Ramos (cell line): ENCODE results near the gene RSF1.
"Not testable (repeated sequence)": the region's sequence is repeated elsewhere in the genome, so short reads cannot be mapped to it uniquely, and the experiment has no call there.

Experiments used
- in situ Hi-C: fragments of 300-500 bp; cut with MboI; formaldehyde crosslinking; loops from one replicate; pipeline ENCODE4 v1.14.3; 2022; ENCODE audit warnings: low sequenced_read_pairs; ENCODE audit not compliant: unreplicated experiment

RSF1 gene, protein sequence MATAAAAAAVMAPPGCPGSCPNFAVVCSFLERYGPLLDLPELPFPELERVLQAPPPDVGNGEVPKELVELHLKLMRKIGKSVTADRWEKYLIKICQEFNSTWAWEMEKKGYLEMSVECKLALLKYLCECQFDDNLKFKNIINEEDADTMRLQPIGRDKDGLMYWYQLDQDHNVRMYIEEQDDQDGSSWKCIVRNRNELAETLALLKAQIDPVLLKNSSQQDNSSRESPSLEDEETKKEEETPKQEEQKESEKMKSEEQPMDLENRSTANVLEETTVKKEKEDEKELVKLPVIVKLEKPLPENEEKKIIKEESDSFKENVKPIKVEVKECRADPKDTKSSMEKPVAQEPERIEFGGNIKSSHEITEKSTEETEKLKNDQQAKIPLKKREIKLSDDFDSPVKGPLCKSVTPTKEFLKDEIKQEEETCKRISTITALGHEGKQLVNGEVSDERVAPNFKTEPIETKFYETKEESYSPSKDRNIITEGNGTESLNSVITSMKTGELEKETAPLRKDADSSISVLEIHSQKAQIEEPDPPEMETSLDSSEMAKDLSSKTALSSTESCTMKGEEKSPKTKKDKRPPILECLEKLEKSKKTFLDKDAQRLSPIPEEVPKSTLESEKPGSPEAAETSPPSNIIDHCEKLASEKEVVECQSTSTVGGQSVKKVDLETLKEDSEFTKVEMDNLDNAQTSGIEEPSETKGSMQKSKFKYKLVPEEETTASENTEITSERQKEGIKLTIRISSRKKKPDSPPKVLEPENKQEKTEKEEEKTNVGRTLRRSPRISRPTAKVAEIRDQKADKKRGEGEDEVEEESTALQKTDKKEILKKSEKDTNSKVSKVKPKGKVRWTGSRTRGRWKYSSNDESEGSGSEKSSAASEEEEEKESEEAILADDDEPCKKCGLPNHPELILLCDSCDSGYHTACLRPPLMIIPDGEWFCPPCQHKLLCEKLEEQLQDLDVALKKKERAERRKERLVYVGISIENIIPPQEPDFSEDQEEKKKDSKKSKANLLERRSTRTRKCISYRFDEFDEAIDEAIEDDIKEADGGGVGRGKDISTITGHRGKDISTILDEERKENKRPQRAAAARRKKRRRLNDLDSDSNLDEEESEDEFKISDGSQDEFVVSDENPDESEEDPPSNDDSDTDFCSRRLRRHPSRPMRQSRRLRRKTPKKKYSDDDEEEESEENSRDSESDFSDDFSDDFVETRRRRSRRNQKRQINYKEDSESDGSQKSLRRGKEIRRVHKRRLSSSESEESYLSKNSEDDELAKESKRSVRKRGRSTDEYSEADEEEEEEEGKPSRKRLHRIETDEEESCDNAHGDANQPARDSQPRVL (N-terminal part only)

DNA sequence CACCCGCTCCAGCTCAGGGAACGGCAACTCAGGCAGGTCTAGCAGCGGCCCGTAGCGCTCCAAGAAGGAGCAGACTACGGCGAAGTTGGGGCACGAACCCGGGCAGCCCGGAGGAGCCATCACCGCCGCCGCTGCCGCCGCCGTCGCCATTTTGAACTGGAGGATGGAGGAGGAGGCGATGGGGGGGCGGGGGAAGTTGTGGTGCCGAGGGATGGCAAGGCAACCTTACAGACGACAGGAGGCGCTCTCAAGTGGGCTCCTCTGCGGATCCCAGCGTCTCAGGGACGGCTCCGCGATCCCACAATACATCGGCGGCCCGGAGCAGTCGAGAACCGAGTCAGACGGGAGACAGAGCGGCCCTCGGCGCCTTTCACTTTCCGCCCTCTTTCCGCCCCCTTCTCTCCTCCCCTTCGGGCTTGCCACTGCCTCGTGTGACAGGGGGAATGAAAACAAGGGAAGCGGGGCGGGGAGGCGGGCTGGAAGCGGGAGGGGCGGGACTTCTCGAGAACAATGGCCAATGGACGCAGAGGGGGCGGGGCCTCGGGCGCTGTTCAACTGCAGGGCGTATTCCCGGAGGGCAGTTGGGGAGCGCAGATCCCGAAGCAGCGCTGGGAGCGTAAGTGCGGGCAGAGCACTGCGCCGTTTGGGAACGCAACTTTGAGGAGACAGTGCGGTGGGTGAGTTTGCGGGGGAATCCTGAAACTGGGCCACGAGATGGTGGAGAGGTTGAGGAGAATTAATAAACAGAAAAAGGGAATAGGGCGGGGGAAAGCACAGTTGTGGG, at the start of gene RSF1, which contains the start of gene AAMDC:
RSF1 (minus strand) TSS at position 158 of the 784 bp plus-strand sequence; CDS start at position 150, 8 bp downstream.
AAMDC (plus strand) TSS at position 580 of the 784 bp plus-strand sequence. CDS start 21,353 bp downstream, outside the sequence.
- in situ Hi-C loops: no loop called here

DNA sequence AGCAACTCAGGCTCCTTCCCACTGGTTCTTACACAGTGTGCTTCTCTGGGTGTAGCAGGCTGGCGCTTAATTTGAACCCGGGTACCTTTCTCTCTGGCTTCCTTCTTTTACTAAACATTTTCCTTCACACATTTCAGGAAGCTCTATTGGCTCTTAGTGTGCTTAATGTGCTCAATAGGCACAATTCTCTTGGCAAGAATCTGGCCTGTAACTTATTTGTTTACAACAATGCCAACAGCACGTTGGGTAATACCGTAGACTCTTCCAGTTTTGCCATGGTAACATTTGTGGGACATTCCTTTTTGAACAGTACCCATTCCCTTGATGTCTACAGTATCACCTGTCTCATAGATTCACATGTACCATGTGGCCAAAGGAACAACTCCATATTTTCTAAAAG, 48.2 kb upstream of the RSF1 start:
- in situ Hi-C loops: no loop called here

DNA sequence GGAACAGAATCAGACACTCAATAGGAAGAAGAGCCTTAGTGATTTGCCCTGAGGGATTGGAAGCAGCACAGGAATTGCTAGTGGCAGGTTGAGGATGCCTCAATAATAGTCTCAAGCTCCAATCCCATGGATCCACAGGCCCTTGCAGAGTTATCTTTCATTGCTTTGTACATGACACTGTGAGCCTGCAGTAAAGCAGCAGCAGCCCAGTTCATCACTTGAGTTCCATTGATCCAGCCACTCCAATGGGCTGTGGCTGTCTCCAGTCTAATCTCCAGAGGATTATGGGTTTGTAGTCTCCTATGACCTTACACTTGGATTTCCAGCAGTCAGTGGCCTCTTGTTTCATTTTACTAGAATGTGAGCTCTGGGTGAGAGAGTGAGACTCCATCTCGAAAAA, 45.8 kb upstream of the RSF1 start:
- in situ Hi-C loops: no loop called here

DNA sequence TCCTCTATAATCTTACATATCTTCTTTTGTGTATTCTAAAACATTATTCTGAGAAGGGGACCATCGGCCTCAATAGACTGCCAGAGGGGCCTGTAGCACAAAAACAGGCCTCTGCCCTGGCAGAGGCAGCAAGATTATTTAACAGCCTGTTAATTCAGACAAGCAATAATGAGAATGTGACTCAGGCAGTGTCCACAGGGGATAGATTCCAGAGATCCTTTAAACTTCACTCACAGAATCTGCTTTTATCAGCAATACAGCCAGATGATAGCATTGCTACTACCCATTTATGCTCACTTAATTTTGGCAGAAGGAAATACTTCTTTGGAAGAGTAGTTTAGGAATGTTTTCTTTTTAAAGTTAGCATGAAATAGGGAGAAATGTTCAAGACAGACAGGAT, 45.3 kb upstream of the RSF1 start:
- in situ Hi-C loops: no loop called here

DNA sequence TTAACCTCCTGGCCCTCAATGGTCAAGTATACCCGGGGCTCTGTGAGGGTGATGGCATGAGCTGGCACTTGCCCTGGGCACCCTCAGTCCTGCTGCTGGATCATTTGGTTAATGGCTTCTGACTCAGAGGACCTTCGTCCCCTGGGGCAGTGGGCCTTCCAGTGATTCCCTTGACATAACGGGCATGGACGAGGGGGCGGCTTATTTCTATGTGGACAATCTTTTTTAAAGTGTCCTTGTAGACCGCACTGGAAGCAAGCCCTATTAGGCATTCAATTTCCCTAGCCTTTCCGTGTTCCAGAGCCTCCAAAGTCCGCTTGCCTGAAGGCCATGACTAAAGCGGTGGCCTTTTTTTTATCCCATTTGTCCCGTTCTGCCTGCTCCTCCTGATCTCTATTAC, 40.9 kb upstream of the RSF1 start:
- in situ Hi-C loops: not testable (repeated sequence)

DNA sequence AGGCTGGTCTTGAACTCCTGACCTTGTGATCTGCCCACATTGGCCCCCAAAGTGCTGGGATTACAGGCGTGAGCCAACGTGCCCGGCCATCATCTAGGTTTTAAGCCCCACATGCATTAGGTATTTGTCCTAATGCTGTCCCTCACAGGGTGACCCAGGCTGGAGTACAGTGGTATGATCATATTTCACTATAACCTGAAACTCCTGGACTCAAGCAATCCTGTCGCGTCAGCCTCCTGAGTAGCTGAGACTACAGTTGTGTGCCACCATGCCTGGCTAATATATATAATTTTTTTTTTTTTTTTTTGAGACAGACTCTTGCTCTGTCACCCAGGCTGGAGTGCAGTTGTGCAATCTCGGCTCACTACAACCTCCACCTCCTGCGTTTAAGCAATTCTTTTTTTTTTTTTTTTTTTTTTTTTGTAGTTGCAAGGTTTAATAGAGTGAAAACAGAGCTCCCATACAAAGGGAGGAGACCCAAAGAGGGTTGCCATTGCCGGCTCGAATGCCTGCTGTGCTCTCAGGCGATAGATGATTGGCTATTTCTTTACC, 37.5 kb upstream of the RSF1 start:
- in situ Hi-C loops: not testable (repeated sequence)

DNA sequence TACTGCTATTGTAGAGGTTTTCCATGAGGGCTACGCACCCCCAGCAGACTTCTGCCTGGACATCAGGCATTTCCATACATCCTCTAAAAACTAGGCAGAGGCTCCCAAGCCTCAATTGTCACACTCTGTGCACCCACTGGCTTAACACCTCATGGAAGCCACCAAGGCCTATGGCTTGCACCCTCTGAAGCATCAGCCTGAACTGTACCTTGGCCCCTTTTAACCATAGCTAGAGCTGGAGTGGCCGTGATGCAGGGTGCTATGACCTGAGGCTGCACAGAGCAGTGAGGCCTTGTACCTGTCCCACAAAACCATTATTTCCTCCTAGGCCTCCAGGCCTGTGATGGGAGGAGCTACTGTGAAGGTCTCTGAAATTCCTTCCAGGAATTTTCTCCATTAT, 34.3 kb upstream of the RSF1 start:
- in situ Hi-C loops: no loop called here

DNA sequence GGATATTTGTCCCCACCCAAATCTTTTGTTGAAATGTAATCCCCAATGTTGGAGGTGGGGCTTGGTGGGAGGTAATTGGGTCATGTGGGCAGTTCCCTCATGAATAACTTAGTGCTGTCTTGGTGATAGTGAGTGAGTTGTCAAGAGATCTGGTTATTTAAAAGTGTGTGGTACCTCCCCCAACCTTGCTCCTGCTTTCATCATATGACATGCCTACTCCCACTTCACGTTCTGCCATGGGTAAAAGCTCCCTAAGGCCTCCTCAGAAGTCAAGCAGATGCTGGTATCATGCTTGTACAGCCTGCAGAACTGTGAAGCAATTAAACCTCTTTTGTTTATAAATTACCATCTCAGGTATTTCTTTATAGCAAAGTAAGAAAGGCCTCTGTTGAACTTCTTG, 31.0 kb upstream of the RSF1 start:
- in situ Hi-C loops: no loop called here

DNA sequence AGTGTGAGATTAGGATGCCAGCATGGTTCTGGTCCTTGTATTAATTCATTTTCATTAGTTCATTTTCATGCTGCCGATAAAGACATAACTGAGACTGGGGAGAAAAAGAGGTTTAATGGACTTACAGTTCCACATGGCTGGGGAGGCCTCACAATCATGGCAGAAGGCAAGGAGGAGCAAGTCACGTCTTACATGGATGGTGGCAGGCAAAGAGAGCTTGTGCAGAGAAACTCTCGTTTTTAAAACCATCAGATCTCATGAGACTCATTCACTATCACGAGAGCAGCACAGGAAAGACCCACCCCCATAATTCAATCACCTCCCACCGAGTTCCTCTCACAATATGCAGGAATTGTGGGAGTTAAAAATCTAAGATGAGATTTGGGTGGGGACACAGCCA, 23.2 kb upstream of the RSF1 start:
- in situ Hi-C loops: not testable (repeated sequence)

DNA sequence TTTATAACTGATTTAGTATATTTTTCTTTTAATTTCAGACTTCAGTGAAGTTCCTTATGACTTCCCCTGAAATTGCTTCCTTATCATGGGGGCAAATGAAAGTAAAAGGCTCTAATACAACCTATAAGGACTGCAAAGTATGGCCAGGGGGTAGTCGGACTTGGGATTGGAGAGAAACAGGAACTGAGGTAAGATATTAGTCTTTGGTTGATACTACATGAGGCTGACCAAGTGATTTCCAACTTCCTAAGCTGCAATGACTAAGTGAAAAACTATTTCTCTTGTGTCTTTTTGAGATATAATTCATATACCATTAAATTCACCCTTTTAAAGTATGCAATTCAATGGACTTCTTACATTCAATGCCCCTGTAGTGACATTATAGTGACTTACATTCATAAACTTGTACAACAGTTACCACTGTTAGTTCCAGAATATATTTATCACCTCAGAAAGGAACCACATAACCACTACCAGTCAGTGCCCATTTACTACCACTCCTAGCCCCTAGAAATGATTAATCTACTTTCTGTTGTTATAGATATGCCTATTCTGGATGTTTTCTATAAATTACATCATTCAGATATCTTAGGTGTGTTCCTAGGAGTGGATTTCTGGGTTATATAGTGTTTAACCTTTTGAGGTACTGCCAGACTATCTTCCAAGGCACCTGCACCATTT, 22.1 kb upstream of the RSF1 start:
- in situ Hi-C loops: no loop called here

DNA sequence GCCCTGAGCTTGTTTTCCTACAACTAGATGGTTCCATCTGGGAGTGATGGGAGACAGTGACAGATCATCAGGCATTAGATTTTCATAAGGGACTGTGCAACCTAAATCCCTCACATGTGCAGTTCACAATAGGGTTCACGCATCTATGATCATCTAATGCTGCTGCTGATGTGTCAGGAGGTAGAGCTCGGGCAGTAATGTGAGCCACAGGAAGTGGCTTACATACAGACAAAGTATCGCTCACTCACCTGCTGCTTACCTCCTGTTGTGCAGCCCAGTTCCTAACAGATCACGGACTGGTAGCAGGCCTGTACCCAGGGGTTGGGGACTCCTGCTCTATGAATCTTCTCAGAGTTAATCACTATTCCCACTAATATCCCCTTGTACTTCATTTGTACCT, 12.8 kb upstream of the RSF1 start:
- in situ Hi-C loops: no loop called here

DNA sequence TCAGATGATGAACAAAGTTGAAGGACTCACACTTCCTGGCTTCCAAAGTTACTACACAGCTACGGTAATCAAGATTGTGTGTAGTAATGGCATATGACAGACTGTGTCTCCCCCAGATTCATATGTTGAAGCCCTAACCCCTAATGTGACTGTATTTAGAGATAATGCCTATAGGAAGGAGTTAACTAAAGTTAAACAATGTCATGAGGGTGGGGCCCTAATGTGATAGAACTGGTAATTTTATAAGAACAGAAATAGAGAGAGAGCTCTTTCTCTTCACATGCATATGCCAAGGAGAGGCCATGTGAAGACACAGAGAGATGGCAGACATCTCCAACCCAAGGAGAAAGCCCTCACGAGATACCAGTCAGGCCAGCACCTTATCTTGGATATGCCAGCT, 8.4 kb upstream of the RSF1 start:
- in situ Hi-C loops: no loop called here

DNA sequence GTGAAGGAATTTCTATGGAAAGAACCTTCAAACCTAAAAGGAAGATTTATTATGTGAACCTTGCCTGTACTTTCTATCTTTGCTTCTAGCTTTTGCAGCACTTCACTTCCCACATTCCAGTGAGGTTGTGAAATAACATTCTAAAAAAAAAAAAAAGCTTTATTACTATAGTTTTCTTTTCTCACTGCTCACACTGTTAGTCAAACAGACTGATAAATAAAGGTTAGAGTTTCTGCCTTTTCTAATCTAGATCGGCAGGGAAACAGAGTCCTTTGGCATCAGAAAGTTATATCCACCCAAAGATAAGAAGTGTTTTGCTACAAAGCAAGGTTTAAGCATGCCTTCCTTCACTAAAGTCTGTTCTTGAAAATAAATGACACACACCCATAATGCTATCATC, 3.3 kb upstream of the RSF1 start:
- in situ Hi-C loops: no loop called here

DNA sequence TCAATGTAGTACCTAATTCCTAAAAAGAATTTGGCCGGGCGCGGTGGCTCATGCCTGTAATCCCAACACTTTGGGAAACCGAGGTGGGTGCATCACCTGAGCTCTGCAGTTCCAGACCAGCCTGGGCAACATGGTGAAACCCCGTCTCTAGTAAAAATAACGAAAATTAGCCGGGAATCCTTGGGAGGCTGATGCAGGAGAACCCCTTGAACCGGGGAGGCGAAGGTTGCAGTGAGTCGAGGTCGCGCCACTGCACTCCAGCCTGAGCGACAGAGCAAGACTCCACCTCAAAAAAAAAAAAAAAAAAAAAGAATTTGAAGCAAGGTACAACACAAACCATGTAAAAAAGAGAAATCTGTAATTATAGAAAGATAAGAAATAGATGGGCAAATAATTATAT, 1.6 kb upstream of the RSF1 start:
- in situ Hi-C loops: not testable (repeated sequence)

DNA sequence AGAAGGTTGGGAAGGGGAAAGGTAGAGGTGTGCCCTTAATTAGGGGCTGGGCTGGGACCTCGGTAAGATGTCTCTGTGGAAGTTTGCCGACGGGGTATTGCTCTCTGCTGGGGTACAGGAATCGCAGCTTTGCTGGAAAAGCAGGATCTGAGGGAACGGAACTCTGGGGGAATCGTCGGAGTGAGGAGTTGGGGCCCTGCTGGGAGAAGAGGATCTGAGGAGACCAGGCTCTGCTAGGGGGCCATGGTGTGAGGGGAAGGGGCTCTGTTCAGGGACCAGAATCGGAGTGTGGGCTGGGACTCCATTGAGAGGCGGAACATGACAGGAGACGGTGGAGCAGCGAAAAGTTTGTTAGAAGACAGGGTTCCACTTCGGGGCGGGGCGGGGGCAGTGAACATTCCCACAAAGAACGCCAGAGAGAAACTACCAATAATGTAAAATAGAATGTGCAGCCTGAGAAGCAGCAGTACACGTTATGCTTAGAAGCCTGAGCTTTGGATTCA, 878 bp upstream of the RSF1 start:
- in situ Hi-C loops: no loop called here

DNA sequence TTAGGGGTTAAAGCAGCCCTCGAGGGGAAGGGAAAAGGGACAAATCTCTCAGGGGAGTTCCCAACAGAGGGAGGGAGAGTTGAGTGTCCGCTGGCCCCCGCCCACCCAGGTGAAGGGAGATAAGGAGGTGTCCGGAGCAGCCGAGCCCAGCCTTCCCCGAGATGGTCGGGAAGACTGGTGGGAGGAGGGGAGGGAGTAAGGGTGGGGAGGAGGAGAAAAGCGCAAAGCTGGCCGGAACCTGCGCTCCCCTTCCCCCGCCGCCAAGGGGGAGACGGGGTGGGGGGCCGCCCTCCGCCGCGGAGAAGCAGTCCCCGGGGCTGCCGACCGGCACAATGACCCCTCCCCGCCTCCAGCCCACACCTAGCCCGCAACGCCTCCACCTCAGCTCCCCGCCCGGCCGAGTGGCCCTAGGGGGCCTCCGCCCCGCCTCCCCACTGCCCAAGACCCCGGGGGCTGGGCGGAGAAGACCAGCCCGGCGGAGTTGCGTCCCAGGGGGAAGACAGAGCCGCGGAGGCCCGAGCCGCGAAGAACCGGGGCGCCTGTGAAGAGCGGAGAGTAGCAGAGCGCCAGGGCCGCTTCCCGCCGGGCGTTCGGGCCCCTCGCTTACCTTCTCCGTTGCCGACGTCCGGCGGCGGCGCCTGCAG, 479 bp downstream of the RSF1 start:
- in situ Hi-C loops: no loop called here

DNA sequence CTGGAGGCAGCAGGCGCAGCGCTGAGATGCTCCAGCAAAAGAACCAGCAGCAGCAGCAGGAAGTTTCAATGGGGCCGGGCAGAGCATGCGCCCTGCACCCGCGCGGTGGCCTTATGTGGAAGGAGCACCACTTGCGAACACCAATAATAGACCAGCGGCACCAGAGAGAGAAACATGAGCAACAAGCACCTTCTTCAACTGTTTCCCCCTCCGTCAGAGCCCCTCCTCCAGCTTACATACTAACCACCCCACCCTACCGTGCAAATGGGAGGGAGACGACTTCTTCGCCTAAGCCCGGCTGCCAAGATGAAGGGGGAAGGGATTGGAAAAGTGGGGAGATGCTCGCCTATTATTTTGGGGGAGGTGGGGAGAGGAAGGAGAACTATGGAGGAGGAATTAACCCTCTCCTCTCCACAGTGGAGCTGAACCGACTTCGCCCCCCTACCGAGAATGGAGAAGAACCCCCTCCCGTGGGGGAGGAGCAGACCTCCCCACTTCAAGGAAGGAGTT, 1.1 kb downstream of the RSF1 start:
- in situ Hi-C loops: no loop called here

DNA sequence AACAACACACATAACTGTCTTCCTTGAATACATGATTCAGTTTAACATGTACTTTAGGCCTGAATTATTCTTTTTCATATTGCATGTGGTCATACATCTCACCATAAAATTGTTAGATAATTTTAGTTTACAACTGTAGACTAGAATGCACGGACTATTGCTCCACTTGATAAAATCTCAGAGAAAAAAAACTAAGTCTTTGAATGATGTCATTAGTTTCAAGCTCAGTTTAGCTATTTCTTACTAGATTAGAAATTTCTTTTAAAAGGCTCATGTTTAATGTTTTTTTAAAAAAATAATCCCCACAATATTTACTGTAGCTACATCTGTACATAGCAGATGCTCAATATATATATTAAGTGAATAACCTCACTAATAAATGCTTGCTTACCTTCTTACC, 5.1 kb downstream of the RSF1 start:
- in situ Hi-C loops: no loop called here
